HG02571 (cell line): ENCODE measurements around the gene CADPS2.
"Not testable (repeated sequence)": the region's sequence is repeated elsewhere in the genome, so short reads cannot be mapped to it uniquely, and the experiment has no call there.

Experiments
- ATAC-seq: cut with Tn5 transposase; IDR thresholded peaks from one replicate; pipeline ENCODE4 v1.9.1; 2021; ENCODE audit warnings: mild to moderate bottlenecking, moderate library complexity; ENCODE audit not compliant: unreplicated experiment

Gene CADPS2

GRCh38 chr7:122850528-122850927, 35.7 kb downstream of the CADPS2 start:
- no peak for ATAC-seq

GRCh38 chr7:122849957-122850328, 36.3 kb downstream of the CADPS2 start:
- ATAC-seq = no peak

GRCh38 chr7:122849322-122849956, 36.8 kb downstream of the CADPS2 start:
- ATAC-seq = no peak

- ATAC-seq = no peak
These were observed 38.3 kb downstream of the CADPS2 start for GRCh38 chr7:122847871-122848473.

- no peak for ATAC-seq
These were observed 39.7 kb downstream of the CADPS2 start for GRCh38 chr7:122846591-122846990.

- ATAC-seq = no peak
These were observed 41.0 kb downstream of the CADPS2 start for GRCh38 chr7:122845286-122845685.

- no peak for ATAC-seq
These were observed 41.9 kb downstream of the CADPS2 start for GRCh38 chr7:122844191-122844988.

- no peak for ATAC-seq
These were observed 43.3 kb downstream of the CADPS2 start for GRCh38 chr7:122842971-122843370.

GRCh38 chr7:122836286-122836685, 50.0 kb downstream of the CADPS2 start:
- ATAC-seq = not testable (repeated sequence)

GRCh38 chr7:122834571-122834942, 51.7 kb downstream of the CADPS2 start:
- not testable (repeated sequence) for ATAC-seq

GRCh38 chr7:122833888-122834570, 52.2 kb downstream of the CADPS2 start:
- ATAC-seq = no peak

- ATAC-seq = no peak
These were observed 54.8 kb downstream of the CADPS2 start for GRCh38 chr7:122831436-122831835.

GRCh38 chr7:122829962-122830361, 56.3 kb downstream of the CADPS2 start:
- no peak for ATAC-seq

- no peak for ATAC-seq
These were observed 58.5 kb downstream of the CADPS2 start for GRCh38 chr7:122827763-122828162.

- ATAC-seq = no peak
These were observed 72.4 kb downstream of the CADPS2 start for GRCh38 chr7:122813845-122814244.

GRCh38 chr7:122803851-122804250, 82.4 kb downstream of the CADPS2 start:
- ATAC-seq = no peak

GRCh38 chr7:122803323-122803722, 82.9 kb downstream of the CADPS2 start:
- no peak for ATAC-seq

- no peak for ATAC-seq
These were observed 83.9 kb downstream of the CADPS2 start for GRCh38 chr7:122802301-122802751.

GRCh38 chr7:122791959-122792545, 94.2 kb downstream of the CADPS2 start:
- ATAC-seq = no peak

- ATAC-seq = no peak
These were observed 95.7 kb downstream of the CADPS2 start for GRCh38 chr7:122790591-122790990.

- ATAC-seq = no peak
These were observed 96.1 kb downstream of the CADPS2 start for GRCh38 chr7:122790132-122790531.
